SK-N-SH (cell line): ENCODE results near the gene CFAP299. TPM values are rescaled to one million over a fixed set of nuclear protein-coding genes. Genes with fewer than 3 reads are reported as not detected.

Experiments
- CTCF ChIA-PET: fragments of 300-600, 350-600 bp; formaldehyde crosslinking; extraction: SDS; loops from one replicate; lab custom pipeline; 2021; lab: Yijun Ruan, JAX
- POLR2A ChIA-PET: fragments of 350-600 bp; sonication (Branson Sonifier 250); formaldehyde crosslinking; extraction: SDS; loops from one replicate; lab custom pipeline; 2020; ENCODE audit warnings: antibody characterized with exemption, inconsistent platforms; lab: Yijun Ruan, JAX
- DNase-seq: peaks from one replicate; pipeline ENCODE4 v3.0.0; 2012
- H2AFZ ChIP-seq: fragments of 200-600 bp; sonication (generic); 2 replicates; pipeline ENCODE4 v1.8.1; 2016; ENCODE audit warnings: antibody characterized with exemption, mild to moderate bottlenecking, low read depth
- H3F3A ChIP-seq: fragments of 200-600 bp; sonication (generic); replicated peaks from 2 replicates; pipeline ENCODE3; 2016; ENCODE audit warnings: antibody characterized with exemption, mild to moderate bottlenecking; ENCODE audit not compliant: insufficient read depth
- H3K27ac ChIP-seq, 2 experiments: fragments of 200-500 bp in 1 of 2; fragments of 200-600 bp in 1 of 2; sonication (Bioruptor generic) in 1 of 2; sonication (generic), shearing (Covaris generic) in 1 of 2; 2 replicates each; pipeline versions ENCODE4 v1.5.1 to v1.6.1; 2014 to 2016; ENCODE audit warnings: low read depth in 2 of 2, inconsistent platforms in 1 of 2, low read length in 1 of 2, mild to moderate bottlenecking in 1 of 2, mixed read lengths in 1 of 2
- H3K27me3 ChIP-seq: fragments of 200-600 bp; sonication (generic), shearing (Covaris generic); 2 replicates; pipeline ENCODE4 v1.6.1; 2016; ENCODE audit warnings: mixed run types; ENCODE audit not compliant: insufficient read depth
- H3K36me3 ChIP-seq, 2 experiments: fragments of 200-500 bp in 1 of 2; fragments of 200-600 bp in 1 of 2; sonication (Bioruptor generic) in 1 of 2; sonication (generic) in 1 of 2; replicated peaks in 1 of 2; 2 replicates each; pipeline versions ENCODE3 to v1.5.1; 2014 to 2016; ENCODE audit warnings: low read length in 1 of 2, mild to moderate bottlenecking in 1 of 2; ENCODE audit not compliant: insufficient read depth in 2 of 2, control insufficient read depth in 1 of 2
- H3K4me1 ChIP-seq, 2 experiments: fragments of 200-500 bp in 1 of 2; fragments of 200-600 bp in 1 of 2; sonication (Bioruptor generic) in 1 of 2; sonication (generic), shearing (Covaris generic) in 1 of 2; 2 replicates each; pipeline versions ENCODE4 v1.5.1 to v1.6.1; 2014 to 2016; ENCODE audit warnings: low read depth in 1 of 2, low read length in 1 of 2, mixed run types in 1 of 2; ENCODE audit not compliant: insufficient read depth in 2 of 2, control insufficient read depth in 1 of 2
- H3K4me2 ChIP-seq: fragments of 200-600 bp; sonication (generic), shearing (Covaris generic); 2 replicates; pipeline ENCODE4 v1.6.1; 2017; ENCODE audit warnings: mixed run types
- H3K4me3 ChIP-seq, 2 experiments: fragments of 200-500 bp in 1 of 2; fragments of 200-600 bp in 1 of 2; sonication (Bioruptor generic) in 1 of 2; sonication (generic), shearing (Covaris generic) in 1 of 2; 2 replicates each; pipeline versions ENCODE4 v1.5.1 to v1.8.1; 2014 to 2016; ENCODE audit warnings: low read depth in 2 of 2, inconsistent platforms in 1 of 2, low read length in 1 of 2, mild to moderate bottlenecking in 1 of 2, mixed read lengths in 1 of 2, moderate library complexity in 1 of 2
- H3K79me2 ChIP-seq: fragments of 200-600 bp; sonication (generic); 2 replicates; pipeline ENCODE4 v1.8.1; 2017; ENCODE audit warnings: mild to moderate bottlenecking; ENCODE audit not compliant: insufficient read depth
- H3K9ac ChIP-seq: fragments of 200-600 bp; sonication (generic); 2 replicates; pipeline ENCODE4 v1.6.1; 2017; ENCODE audit warnings: mixed run types
- H3K9me2 ChIP-seq: fragments of 200-600 bp; sonication (generic); 2 replicates; pipeline ENCODE4 v1.6.1; 2017; ENCODE audit warnings: mixed run types
- H3K9me3 ChIP-seq: fragments of 200-600 bp; sonication (generic); 2 replicates; pipeline ENCODE4 v1.6.1; 2017; ENCODE audit warnings: mixed run types, mild to moderate bottlenecking, moderate library complexity
- H4K20me1 ChIP-seq: fragments of 200-600 bp; sonication (generic); 2 replicates; pipeline ENCODE4 v1.6.1; 2017; ENCODE audit warnings: mild to moderate bottlenecking, mixed run types; ENCODE audit not compliant: insufficient read depth
- EP300 ChIP-seq, 2 experiments: IDR thresholded peaks; 2 replicates each; pipeline versions ENCODE4 v1.4.0 to v1.6.1; 2012; ENCODE audit warnings: borderline replicate concordance in 1 of 2, low read depth in 1 of 2, low read length in 1 of 2
- EZH2phosphoT487 ChIP-seq: fragments of 200-600 bp; sonication (generic); IDR thresholded peaks from 2 replicates; pipeline ENCODE4 v1.6.1; 2017; ENCODE audit warnings: low read depth, mixed run types, mild to moderate bottlenecking, antibody characterized with exemption, moderate library complexity, borderline replicate concordance
- FOSL2 ChIP-seq: IDR thresholded peaks from 2 replicates; pipeline ENCODE4 v1.4.0; 2012; ENCODE audit warnings: low read depth, mild to moderate bottlenecking, moderate library complexity, borderline replicate concordance
- FOXJ3 ChIP-seq: sonication (generic); formaldehyde crosslinking; IDR thresholded peaks from 2 replicates; pipeline ENCODE4 v1.5.1; 2020; ENCODE audit warnings: mild to moderate bottlenecking, missing genetic modification reagents
- FOXM1 ChIP-seq: IDR thresholded peaks from 2 replicates; pipeline ENCODE4 v1.4.0; 2012; ENCODE audit warnings: low read depth, mild to moderate bottlenecking
- GABPA ChIP-seq: IDR thresholded peaks from 2 replicates; pipeline ENCODE4 v1.4.0; 2012; ENCODE audit warnings: low read depth, mild to moderate bottlenecking
- GATA2 ChIP-seq: sonication (generic); formaldehyde crosslinking; IDR thresholded peaks from 2 replicates; pipeline ENCODE4 v1.5.0; 2020; ENCODE audit warnings: mild to moderate bottlenecking, missing genetic modification reagents
- JUND ChIP-seq: IDR thresholded peaks from 2 replicates; pipeline ENCODE4 v1.4.0; 2012
- MEF2A ChIP-seq: IDR thresholded peaks from 2 replicates; pipeline ENCODE4 v1.4.0; 2012; ENCODE audit warnings: low read depth, borderline replicate concordance
- NRF1 ChIP-seq: IDR thresholded peaks from 2 replicates; pipeline ENCODE4 v1.6.1; 2012; ENCODE audit warnings: low read depth, mild to moderate bottlenecking, low read length
- RAD21 ChIP-seq: IDR thresholded peaks from 2 replicates; pipeline ENCODE4 v1.6.1; 2012; ENCODE audit warnings: mild to moderate bottlenecking, low read length
- RFX5 ChIP-seq: IDR thresholded peaks from 2 replicates; pipeline ENCODE4 v1.6.1; 2012; ENCODE audit warnings: mild to moderate bottlenecking, improper control_type of control experiment, low read length
- SMC3 ChIP-seq: IDR thresholded peaks from 2 replicates; pipeline ENCODE4 v1.6.1; 2012; ENCODE audit warnings: low read depth, low read length, improper control_type of control experiment
- TAF1 ChIP-seq: IDR thresholded peaks from 2 replicates; pipeline ENCODE4 v1.6.1; 2012; ENCODE audit warnings: low read depth, mild to moderate bottlenecking, low read length, moderate library complexity, borderline replicate concordance
- TEAD4 ChIP-seq: IDR thresholded peaks from 2 replicates; pipeline ENCODE4 v1.4.0; 2012; ENCODE audit warnings: mild to moderate bottlenecking, borderline replicate concordance; ENCODE audit not compliant: insufficient read depth
- YY1 ChIP-seq: IDR thresholded peaks from 2 replicates; pipeline ENCODE4 v1.4.0; 2012; ENCODE audit warnings: low read depth, mild to moderate bottlenecking
- WGBS: methylation state at CpG from one replicate; pipeline ENCODE4 v1.1.6; 2017; ENCODE audit warnings: low lambda C conversion rate; 5-methylcytosine and 5-hydroxymethylcytosine counted together
- polyA plus RNA-seq, 3 experiments: library from polyadenylated mRNA; depleted of rRNA; stranded (reverse); fragments of >200 nt; gene quantifications; 2 replicates each; pipeline ENCODE4 v1.2.3, GENCODE V29; 2012
- TF ChIP-seq, protein P1 (sequence below): IDR thresholded peaks from 2 replicates; pipeline ENCODE4 v1.4.0; 2012; ENCODE audit warnings: low read depth, borderline replicate concordance
- TF ChIP-seq, protein P2 (sequence below): IDR thresholded peaks from 2 replicates; pipeline ENCODE4 v1.6.1; 2012; ENCODE audit warnings: mild to moderate bottlenecking, low read depth, low read length, moderate library complexity
- TF ChIP-seq, protein P3 (sequence below): IDR thresholded peaks from 2 replicates; pipeline ENCODE4 v1.4.0; 2012; ENCODE audit warnings: low read depth, borderline replicate concordance
- TF ChIP-seq, protein P4 (sequence below): IDR thresholded peaks from 2 replicates; pipeline ENCODE4; 2012

The CFAP299 gene
- polyA plus RNA-seq, 1 of the 3 experiments (the other 2 are of a cell fraction), result 1.2 TPM

DNA sequence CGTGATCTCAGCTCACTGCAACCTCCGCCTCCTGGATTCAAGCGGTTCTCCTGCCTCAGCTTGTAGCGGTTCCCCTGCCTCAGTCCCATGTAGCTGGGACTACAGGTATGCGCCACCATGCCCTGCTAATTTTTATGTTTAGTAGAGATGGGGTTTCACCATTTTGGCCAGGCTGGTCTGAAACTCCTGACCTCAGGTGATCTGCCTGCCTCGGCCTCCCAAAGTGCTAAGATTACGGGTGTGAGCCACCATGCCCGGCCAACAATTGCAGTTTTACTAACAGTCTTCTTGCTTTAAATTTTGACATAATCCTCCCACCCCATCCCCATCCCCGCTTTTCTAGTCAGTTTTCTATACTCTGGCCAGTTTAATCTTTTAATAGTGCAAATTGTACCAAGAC is 112.0 kb downstream of the CFAP299 start:
- no peak overlapping the region for H2AFZ ChIP-seq
- H3K79me2 ChIP-seq, result no peaks in the 10 kb centered on the region
- no peaks in the 10 kb centered on the region for H3F3A ChIP-seq
- no peaks in the 10 kb centered on the region for H3K9me2 ChIP-seq
- H3K36me3 ChIP-seq, result no peaks in the 10 kb centered on the region
- H3K9me3 ChIP-seq, result no peaks in the 10 kb centered on the region
- CTCF ChIA-PET, result no interaction called here
- WGBS, result 75% methylated on average over 9 of the region's 9 CpGs
- H3K4me2 ChIP-seq, result no peak overlapping the region
- H3K4me3 ChIP-seq, result no peak overlapping the region
- no peak overlapping the region for H3K27ac ChIP-seq
- no peak for DNase-seq
- no peaks in the 10 kb centered on the region for H3K4me1 ChIP-seq
- no peaks in the 10 kb centered on the region for H4K20me1 ChIP-seq
- POLR2A ChIA-PET, result no interaction called here
- TF ChIP-seq, protein P1, sequence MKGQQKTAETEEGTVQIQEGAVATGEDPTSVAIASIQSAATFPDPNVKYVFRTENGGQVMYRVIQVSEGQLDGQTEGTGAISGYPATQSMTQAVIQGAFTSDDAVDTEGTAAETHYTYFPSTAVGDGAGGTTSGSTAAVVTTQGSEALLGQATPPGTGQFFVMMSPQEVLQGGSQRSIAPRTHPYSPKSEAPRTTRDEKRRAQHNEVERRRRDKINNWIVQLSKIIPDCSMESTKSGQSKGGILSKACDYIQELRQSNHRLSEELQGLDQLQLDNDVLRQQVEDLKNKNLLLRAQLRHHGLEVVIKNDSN, result no peak
- TF ChIP-seq TAF1, result no peak
- TF ChIP-seq NRF1, result no peak
- no peak for TF ChIP-seq EP300 (IDR thresholded peaks at IDR 0.05; ENCODE audit: borderline replicate concordance in 1 of 2, low read depth in 1 of 2, low read length in 1 of 2)
- TF ChIP-seq, protein P2, sequence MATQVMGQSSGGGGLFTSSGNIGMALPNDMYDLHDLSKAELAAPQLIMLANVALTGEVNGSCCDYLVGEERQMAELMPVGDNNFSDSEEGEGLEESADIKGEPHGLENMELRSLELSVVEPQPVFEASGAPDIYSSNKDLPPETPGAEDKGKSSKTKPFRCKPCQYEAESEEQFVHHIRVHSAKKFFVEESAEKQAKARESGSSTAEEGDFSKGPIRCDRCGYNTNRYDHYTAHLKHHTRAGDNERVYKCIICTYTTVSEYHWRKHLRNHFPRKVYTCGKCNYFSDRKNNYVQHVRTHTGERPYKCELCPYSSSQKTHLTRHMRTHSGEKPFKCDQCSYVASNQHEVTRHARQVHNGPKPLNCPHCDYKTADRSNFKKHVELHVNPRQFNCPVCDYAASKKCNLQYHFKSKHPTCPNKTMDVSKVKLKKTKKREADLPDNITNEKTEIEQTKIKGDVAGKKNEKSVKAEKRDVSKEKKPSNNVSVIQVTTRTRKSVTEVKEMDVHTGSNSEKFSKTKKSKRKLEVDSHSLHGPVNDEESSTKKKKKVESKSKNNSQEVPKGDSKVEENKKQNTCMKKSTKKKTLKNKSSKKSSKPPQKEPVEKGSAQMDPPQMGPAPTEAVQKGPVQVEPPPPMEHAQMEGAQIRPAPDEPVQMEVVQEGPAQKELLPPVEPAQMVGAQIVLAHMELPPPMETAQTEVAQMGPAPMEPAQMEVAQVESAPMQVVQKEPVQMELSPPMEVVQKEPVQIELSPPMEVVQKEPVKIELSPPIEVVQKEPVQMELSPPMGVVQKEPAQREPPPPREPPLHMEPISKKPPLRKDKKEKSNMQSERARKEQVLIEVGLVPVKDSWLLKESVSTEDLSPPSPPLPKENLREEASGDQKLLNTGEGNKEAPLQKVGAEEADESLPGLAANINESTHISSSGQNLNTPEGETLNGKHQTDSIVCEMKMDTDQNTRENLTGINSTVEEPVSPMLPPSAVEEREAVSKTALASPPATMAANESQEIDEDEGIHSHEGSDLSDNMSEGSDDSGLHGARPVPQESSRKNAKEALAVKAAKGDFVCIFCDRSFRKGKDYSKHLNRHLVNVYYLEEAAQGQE, result no peak
- no peak for TF ChIP-seq JUND
- TF ChIP-seq FOXM1, result no peak
- no peak for TF ChIP-seq GABPA
- no peak for TF ChIP-seq MEF2A
- TF ChIP-seq RAD21, result no peak
- TF ChIP-seq, all 33 proteins: peak for 0
- Histone ChIP-seq H3K9ac (no peak overlapping the region), H3K27me3 (no peaks in the 10 kb centered on the region)

DNA sequence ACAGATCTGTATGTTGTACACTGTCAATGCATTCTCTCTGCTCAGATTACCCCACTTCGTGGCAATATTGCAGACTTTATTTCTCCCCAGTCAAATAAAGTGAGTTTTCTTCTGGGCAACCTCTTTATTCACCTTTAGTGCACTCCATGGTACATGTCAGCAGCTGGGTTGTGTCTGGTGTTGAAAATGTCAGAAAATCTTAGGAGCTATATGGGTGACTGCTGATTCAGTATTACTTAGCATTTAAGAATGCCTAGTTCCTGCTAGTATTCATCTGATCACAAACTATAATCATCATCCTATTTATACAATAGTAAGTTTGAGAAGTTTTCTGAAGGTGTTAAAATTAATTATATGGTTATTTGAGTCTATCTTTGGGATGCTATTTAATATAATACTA is 112.5 kb downstream of the CFAP299 start:
- Histone ChIP-seq H3K4me2 (no peak overlapping the region), H3K9me3 (peaks cover 1% of the 10 kb centered on the region; the same call in 1 of the 2 replicates), H3K9ac (no peak overlapping the region), H3K27ac (no peak overlapping the region), H3K79me2 (no peaks in the 10 kb centered on the region), H3K4me3 (no peak overlapping the region), H3K9me2 (no peaks in the 10 kb centered on the region), H3K36me3 (no peaks in the 10 kb centered on the region), H3F3A (peaks cover 3% of the 10 kb centered on the region), H4K20me1 (no peaks in the 10 kb centered on the region), H3K4me1 (no peaks in the 10 kb centered on the region), H3K27me3 (no peaks in the 10 kb centered on the region), H2AFZ (no peak overlapping the region)
- 25% methylated on average over 1 of the region's 1 CpG for WGBS
- DNase-seq, result no peak
- POLR2A ChIA-PET, result no interaction called here
- CTCF ChIA-PET, result no interaction called here
- TF ChIP-seq EP300 (IDR thresholded peaks at IDR 0.05; ENCODE audit: borderline replicate concordance in 1 of 2, low read depth in 1 of 2, low read length in 1 of 2) (no peak), RAD21 (no peak), TEAD4 (no peak), YY1 (no peak), EZH2phosphoT487 (no peak), FOSL2 (0 out of 2 replicates have a peak, but pooled peaks have one; percentile 5), FOXJ3 (CRISPR knock-in tag) (no peak), GATA2 (no peak), MEF2A (no peak), GABPA (no peak), RFX5 (no peak), SMC3 (no peak)
- TF ChIP-seq, protein P3, sequence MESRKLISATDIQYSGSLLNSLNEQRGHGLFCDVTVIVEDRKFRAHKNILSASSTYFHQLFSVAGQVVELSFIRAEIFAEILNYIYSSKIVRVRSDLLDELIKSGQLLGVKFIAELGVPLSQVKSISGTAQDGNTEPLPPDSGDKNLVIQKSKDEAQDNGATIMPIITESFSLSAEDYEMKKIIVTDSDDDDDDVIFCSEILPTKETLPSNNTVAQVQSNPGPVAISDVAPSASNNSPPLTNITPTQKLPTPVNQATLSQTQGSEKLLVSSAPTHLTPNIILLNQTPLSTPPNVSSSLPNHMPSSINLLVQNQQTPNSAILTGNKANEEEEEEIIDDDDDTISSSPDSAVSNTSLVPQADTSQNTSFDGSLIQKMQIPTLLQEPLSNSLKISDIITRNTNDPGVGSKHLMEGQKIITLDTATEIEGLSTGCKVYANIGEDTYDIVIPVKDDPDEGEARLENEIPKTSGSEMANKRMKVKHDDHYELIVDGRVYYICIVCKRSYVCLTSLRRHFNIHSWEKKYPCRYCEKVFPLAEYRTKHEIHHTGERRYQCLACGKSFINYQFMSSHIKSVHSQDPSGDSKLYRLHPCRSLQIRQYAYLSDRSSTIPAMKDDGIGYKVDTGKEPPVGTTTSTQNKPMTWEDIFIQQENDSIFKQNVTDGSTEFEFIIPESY, result no peak
- TF ChIP-seq, protein P1, result no peak
- TF ChIP-seq, protein P4, sequence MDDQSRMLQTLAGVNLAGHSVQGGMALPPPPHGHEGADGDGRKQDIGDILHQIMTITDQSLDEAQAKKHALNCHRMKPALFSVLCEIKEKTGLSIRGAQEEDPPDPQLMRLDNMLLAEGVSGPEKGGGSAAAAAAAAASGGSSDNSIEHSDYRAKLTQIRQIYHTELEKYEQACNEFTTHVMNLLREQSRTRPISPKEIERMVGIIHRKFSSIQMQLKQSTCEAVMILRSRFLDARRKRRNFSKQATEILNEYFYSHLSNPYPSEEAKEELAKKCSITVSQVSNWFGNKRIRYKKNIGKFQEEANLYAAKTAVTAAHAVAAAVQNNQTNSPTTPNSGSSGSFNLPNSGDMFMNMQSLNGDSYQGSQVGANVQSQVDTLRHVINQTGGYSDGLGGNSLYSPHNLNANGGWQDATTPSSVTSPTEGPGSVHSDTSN, result peak; percentile 53
